Stimulated activated CD8-positive, alpha-beta memory T cell treated with anti-CD3 and anti-CD28 coated beads, Interleukin-7, amount 100 ng/mL, for 48 hours (primary cell): Measurements from ENCODE around the gene CHAT.
A peak's percentile ranks its signal among the peaks of the same experiment; 100 is the strongest.
"Not testable (repeated sequence)": the region's sequence is repeated elsewhere in the genome, so short reads cannot be mapped to it uniquely, and the experiment has no call there.

Experiments used
- DNase-seq, 2 donors: peaks; one replicate each; pipeline ENCODE4 v3.0.0-alpha.2; 2020; ENCODE audit warnings: low read depth in 1 of 2; ENCODE audit errors: extremely low read depth in 1 of 2

Gene CHAT

GRCh38 chr10:49679480-49679893 is 65.7 kb downstream of the CHAT start, which contains the start of gene C10orf53:
Gene C10orf53 (plus strand): TSS chr10:49679651. CDS start chr10:49679698, 47 bp downstream.
- peak; percentile 1 to 13 for DNase-seq

- DNase-seq: not testable (repeated sequence)
These were observed 68.6 kb downstream of the CHAT start for GRCh38 chr10:49682449-49682848.

DNA sequence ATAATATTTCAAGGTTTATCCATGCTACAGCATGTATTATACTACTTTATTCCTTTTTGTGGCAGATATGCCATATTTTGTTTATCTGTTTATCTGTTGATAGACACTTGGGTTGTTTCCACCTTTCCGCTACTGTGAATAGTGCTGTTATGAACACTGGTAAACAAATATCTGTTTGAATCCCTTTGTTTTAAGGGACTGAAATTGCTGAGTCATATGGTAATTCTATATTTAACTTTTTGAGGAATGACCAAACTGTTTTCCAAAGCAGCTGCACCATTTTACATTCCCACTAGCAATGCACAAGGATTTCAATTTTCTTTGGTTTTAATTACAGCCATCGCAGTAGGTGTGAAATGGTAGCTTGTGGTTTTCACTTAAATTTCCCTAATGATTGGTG is 69.0 kb downstream of the CHAT start:
- DNase-seq: no peak

DNA sequence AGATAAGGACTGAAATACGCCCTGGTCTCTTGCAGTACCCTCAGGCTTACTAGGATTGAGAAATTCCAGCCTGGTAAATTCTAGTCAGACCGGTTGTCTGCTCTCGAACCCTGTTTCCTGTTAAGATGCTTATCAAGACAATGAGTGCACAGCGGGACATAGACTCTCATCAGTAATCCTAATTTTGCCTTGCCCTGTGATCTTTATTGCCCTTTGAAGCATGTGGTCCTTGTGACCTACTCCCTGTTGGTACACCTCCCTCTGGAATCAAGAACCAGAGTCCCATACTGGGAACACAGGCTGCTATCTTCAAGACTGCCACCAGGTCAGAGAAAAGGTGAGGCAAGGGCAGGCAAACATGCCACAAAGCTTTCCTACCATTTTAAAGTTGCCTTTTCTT is 72.8 kb downstream of the CHAT start:
- DNase-seq: no peak

- no peak for DNase-seq
These were observed 74.5 kb downstream of the CHAT start for GRCh38 chr10:49688261-49688846.

- no peak for DNase-seq
These were observed 75.1 kb downstream of the CHAT start for GRCh38 chr10:49688920-49689319.

- no peak for DNase-seq
These were observed 76.2 kb downstream of the CHAT start for GRCh38 chr10:49689882-49690510.

DNA sequence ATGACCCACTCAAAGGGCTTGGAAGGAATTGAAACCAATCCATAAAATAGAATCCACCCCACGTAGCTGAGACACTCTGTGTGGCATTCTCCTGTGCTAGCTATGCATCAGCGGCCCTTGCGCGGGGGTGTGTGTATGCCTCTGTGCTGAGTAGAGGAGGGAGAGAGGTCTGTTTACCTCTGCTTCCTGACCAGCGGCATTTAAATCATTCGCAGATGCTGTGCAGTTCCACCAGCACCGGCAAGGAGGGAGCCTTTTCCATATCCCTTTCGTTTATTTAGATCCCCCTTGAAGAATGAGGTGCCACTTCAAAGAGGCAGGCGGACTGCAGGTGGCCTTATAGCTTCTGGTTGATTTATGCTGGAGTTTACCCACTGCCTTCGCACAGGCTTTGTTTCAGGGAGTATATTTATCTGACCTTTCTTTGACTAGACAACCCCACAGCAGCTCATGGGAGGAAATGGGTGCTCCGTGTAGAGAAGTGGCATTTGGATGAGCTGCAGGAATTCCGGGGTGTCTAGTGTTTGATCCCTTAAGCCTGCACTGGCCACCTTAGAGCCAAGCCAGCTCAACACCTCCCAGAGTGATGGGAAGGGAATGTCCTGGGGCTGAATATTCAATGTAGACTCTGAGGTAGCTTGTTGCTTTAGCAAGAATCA is 77.0 kb downstream of the CHAT start:
- DNase-seq: no peak

DNA sequence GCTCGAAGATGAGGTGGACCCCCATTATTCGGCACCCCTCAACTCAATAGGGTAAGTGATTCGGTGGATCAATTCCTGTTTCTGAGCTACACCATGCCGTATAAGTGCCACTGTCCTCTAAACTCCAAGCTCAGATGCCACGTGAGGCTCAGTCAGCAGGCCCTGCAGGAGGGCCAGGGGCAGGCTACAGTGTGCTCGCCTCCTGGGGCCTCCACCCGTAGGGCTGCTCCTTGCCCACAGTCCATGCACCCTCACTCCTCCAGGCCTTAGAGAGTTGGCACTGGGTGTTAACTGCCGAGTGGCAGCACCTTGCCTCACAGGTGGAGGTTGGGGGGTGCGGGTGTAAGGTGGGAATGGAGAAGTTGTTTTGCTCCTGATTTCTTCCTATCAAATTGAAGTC is 77.8 kb downstream of the CHAT start:
- DNase-seq: no peak

- DNase-seq: no peak
These were observed 80.6 kb downstream of the CHAT start for GRCh38 chr10:49694466-49694865.

DNA sequence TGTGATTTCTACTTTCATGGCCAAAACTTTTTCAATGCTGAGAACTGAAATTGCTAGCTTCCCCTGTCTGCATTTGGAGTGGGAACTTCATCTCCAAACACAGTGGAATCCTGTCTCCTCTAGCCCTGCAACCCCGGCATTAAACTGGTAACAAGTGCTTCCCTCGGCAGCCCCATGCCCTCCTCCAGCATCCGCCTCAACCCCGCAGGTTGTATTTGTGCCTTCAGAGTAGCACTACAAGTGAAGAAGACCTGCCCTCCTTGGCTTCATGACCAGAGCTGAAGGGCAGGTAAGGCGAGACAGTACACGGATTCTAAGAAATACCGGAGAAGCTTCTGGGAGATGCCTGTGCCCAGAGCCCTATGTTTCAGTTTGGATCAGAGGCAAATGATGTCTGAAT is 82.5 kb downstream of the CHAT start:
- DNase-seq: no peak

- DNase-seq: no peak
These were observed 84.8 kb downstream of the CHAT start for GRCh38 chr10:49698679-49699078.

- no peak for DNase-seq
These were observed 86.4 kb downstream of the CHAT start for GRCh38 chr10:49700211-49700610.

DNA sequence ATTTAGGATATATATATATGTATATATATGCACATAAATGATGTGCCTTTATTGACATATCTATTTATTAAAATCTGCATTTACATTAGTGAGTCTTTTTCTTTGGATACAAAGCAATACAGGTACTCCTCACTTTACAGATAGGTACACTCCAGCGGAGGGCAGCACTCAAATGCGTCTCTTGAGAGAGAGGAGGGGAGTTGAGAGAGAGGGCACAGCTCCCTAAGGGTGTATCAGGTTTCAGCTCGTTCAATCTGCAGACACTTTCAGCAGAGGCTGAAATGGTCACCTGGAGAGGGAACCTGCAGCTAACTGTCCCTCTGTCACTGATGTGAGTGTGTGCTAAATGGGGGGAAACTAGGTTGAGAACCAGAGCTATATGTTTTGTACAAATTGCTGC is 87.2 kb downstream of the CHAT start:
- no peak for DNase-seq

GRCh38 chr10:49707585-49707984 is 93.7 kb downstream of the CHAT start:
- DNase-seq: no peak

DNA sequence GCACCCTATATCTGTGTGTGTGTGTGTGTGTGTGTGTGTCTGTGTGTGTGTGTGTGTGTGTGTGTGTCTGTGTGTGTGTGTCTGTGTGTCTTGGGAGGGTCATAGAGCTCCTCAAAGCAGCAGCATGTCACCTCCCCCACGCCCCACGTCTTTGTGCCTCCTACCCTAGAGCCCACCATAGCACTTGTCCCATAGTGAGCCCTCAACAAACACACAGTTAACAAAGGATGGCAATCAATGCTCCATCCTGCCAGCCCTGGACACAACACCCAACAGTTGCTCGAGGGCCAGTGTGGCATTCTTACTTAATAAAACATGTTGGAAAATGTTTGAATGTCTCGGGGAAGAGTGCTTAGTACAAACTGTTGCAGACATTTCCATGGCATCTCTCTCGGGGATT is 96.1 kb downstream of the CHAT start:
- no peak for DNase-seq

DNA sequence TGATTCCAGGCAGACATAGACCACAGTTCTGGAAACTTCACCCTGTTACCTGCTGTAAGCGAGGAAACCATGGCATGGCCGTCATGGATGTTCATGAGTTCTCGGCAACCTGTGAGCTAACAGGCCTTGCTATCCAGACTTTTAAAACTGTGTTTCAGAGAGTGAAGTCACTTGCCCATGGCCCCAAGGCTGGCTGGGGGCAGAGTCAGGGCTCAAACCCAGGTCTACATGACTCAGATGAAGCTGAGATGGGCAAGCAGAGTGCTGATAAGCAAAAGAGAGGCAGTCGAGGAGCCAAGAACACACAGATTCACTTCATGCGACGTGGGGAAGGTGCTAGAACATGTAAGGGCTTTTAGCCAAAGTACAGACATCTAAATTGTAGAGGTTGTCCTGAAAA is 97.1 kb downstream of the CHAT start:
- DNase-seq: no peak

- no peak for DNase-seq
These were observed 97.6 kb downstream of the CHAT start for GRCh38 chr10:49711481-49711880.

DNA sequence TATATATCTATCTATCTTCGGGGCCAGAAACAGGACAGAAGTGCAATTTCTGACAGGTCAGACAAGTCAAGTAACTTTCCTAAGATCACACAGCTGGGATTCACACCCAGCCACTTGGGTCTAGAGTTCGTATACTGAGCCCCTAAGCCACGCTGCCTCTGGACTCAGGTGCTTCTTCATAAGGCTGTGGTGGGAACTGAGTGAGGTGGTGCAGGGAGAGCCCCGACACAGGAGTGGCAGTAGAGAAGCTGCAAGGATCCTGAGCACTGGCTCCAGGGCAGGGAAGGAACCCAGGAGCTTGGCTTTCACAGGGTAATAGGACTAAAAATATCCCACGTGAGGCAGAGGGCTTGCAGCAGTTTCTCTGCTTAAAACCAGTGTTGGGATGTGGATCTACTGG is 99.4 kb downstream of the CHAT start:
- no peak for DNase-seq
